ENCODE measurements around the gene ARHGEF1.

Gene ARHGEF1

GRCh38 chr19:41845051-41845590 is 37.9 kb upstream of the ARHGEF1 start:
- H3K4me3 ChIP-seq (ENCODE audit: low read depth, low read length), result no peak overlapping the region
- TF ChIP-seq CTCF (conservative IDR thresholded peaks at IDR 0.05; ENCODE audit: low read depth, low read length), result no peak
- no peak for DNase-seq (ENCODE audit: low read depth)

GRCh38 chr19:41847351-41848105 is 35.5 kb upstream of the ARHGEF1 start:
- no peak for TF ChIP-seq CTCF (conservative IDR thresholded peaks at IDR 0.05; ENCODE audit: low read depth, low read length)
- no peak for DNase-seq (ENCODE audit: low read depth)
- no peak overlapping the region for H3K4me3 ChIP-seq (ENCODE audit: low read depth, low read length)

GRCh38 chr19:41848666-41849065 is 34.3 kb upstream of the ARHGEF1 start:
- DNase-seq (ENCODE audit: low read depth), result no peak
- no peak for TF ChIP-seq CTCF (conservative IDR thresholded peaks at IDR 0.05; ENCODE audit: low read depth, low read length)
- no peak overlapping the region for H3K4me3 ChIP-seq (ENCODE audit: low read depth, low read length)

GRCh38 chr19:41849067-41849466 is 33.9 kb upstream of the ARHGEF1 start:
- H3K4me3 ChIP-seq (ENCODE audit: low read depth, low read length), result no peak overlapping the region
- no peak for DNase-seq (ENCODE audit: low read depth)
- TF ChIP-seq CTCF (conservative IDR thresholded peaks at IDR 0.05; ENCODE audit: low read depth, low read length), result no peak

- H3K4me3 ChIP-seq (ENCODE audit: low read depth, low read length), result no peak overlapping the region
- no peak for DNase-seq (ENCODE audit: low read depth)
- no peak for TF ChIP-seq CTCF (conservative IDR thresholded peaks at IDR 0.05; ENCODE audit: low read depth, low read length)
Observed at GRCh38 chr19:41850381-41850780, 32.6 kb upstream of the ARHGEF1 start.

GRCh38 chr19:41851456-41851855 is 31.5 kb upstream of the ARHGEF1 start:
- no peak for DNase-seq (ENCODE audit: low read depth)
- no peak for TF ChIP-seq CTCF (conservative IDR thresholded peaks at IDR 0.05; ENCODE audit: low read depth, low read length)
- H3K4me3 ChIP-seq (ENCODE audit: low read depth, low read length), result no peak overlapping the region

GRCh38 chr19:41853344-41853743 is 29.6 kb upstream of the ARHGEF1 start:
- no peak for DNase-seq (ENCODE audit: low read depth)
- TF ChIP-seq CTCF (conservative IDR thresholded peaks at IDR 0.05; ENCODE audit: low read depth, low read length), result no peak
- H3K4me3 ChIP-seq (ENCODE audit: low read depth, low read length), result no peak overlapping the region

All from choroid plexus epithelial cell (primary cell).